GM12878 (cell line): Measurements from ENCODE around the gene ZNF891. TPM values are rescaled to one million over a fixed set of nuclear protein-coding genes. Genes with fewer than 3 reads are reported as not detected.

ENCODE experiments used
- BACH1 ChIP-seq: fragments of 450-650 bp; IDR thresholded peaks from 2 replicates; pipeline ENCODE4 v1.6.1; 2017; ENCODE audit warnings: mild to moderate bottlenecking, borderline replicate concordance
- FOXK2 ChIP-seq: fragments of 450-650 bp; IDR thresholded peaks from 2 replicates; pipeline ENCODE4 v1.6.1; 2017; ENCODE audit warnings: mild to moderate bottlenecking, moderate library complexity
- HDGF ChIP-seq: fragments of 450-650 bp; IDR thresholded peaks from 2 replicates; pipeline ENCODE4 v1.6.1; 2016; ENCODE audit warnings: antibody characterized with exemption
- LARP7 ChIP-seq: fragments of 450-650 bp; IDR thresholded peaks from 2 replicates; pipeline ENCODE4 v1.6.1; 2017; ENCODE audit warnings: mild to moderate bottlenecking
- MYB ChIP-seq: fragments of 150-350 bp; IDR thresholded peaks from 2 replicates; pipeline ENCODE4 v1.6.1; 2014; ENCODE audit warnings: mild to moderate bottlenecking, low read depth, low read length, borderline replicate concordance
- MYC ChIP-seq: IDR thresholded peaks from 2 replicates; pipeline ENCODE4 v1.6.1; 2011; ENCODE audit warnings: mild to moderate bottlenecking, low read length, moderate library complexity, inconsistent platforms; ENCODE audit not compliant: insufficient read depth, insufficient replicate concordance, insufficient read length, severe bottlenecking
- PML ChIP-seq: IDR thresholded peaks from 2 replicates; pipeline ENCODE4 v1.6.1; 2012; ENCODE audit warnings: low read length, inconsistent platforms
- SIX5 ChIP-seq: IDR thresholded peaks from 2 replicates; pipeline ENCODE4 v1.6.1; 2011; ENCODE audit warnings: mild to moderate bottlenecking, low read depth, low read length, moderate library complexity; ENCODE audit not compliant: severe bottlenecking
- SMARCA5 ChIP-seq: fragments of 450-650 bp; IDR thresholded peaks from 2 replicates; pipeline ENCODE4 v1.6.1; 2017; ENCODE audit warnings: mild to moderate bottlenecking
- SP1 ChIP-seq: IDR thresholded peaks from one replicate; pipeline ENCODE4 v1.6.1; 2011; ENCODE audit warnings: low read depth, low read length
- ZNF687 ChIP-seq: fragments of 450-650 bp; IDR thresholded peaks from 2 replicates; pipeline ENCODE4 v1.6.1; 2017; ENCODE audit warnings: mild to moderate bottlenecking, moderate library complexity
- ZSCAN29 ChIP-seq: fragments of 450-650 bp; IDR thresholded peaks from 2 replicates; pipeline ENCODE4 v1.6.1; 2017; ENCODE audit warnings: mild to moderate bottlenecking, moderate library complexity
- polyA plus RNA-seq, 11 experiments: library from polyadenylated mRNA; depleted of rRNA in 4 of 11; unstranded in 6 of 11; stranded (reverse) in 5 of 11; fragments of >200 nt; fragmentation: Nextera tagmentation in 4 of 11; fragmentation: Illumina TruSeq in 1 of 11; extraction: Ambion mirVana in 4 of 11; extraction: Trizol in 1 of 11; gene quantifications; 1 replicate in 1 of 11; 2 replicates in 10 of 11; pipeline versions ENCODE4 v1.2.1 to v1.2.3, GENCODE V29; 2011 to 2016; ENCODE audit warnings: inconsistent platforms in 2 of 11, missing spikeins in 2 of 11, low read depth in 1 of 11
- total RNA-seq, 4 experiments: library from RNA; depleted of rRNA in 3 of 4; stranded (reverse); fragments of >200 nt in 3 of 4; fragmentation: Illumina TruSeq in 1 of 4; extraction: Trizol in 1 of 4; gene quantifications; 2 replicates each; pipeline versions ENCODE4 v1.2.1 to v1.2.3, GENCODE V29; 2013 to 2021
- TF ChIP-seq, protein P1 (sequence below): IDR thresholded peaks from 2 replicates; pipeline ENCODE4 v1.6.1; 2012; ENCODE audit warnings: low read depth, low read length, improper control_type of control experiment
- TF ChIP-seq, protein P2 (sequence below): fragments of 450-650 bp; IDR thresholded peaks from 2 replicates; pipeline ENCODE4 v1.6.1; 2017; ENCODE audit warnings: mild to moderate bottlenecking, moderate library complexity
- TF ChIP-seq, protein P3 (sequence below): fragments of 450-650 bp; IDR thresholded peaks from 2 replicates; pipeline ENCODE4 v1.6.1; 2018; ENCODE audit warnings: mild to moderate bottlenecking, low read depth, moderate library complexity; ENCODE audit not compliant: partially characterized antibody
- TF ChIP-seq, protein P4 (sequence below): IDR thresholded peaks from 2 replicates; pipeline ENCODE4 v1.6.1; 2011; ENCODE audit warnings: mild to moderate bottlenecking, low read depth, low read length, moderate library complexity; ENCODE audit not compliant: insufficient replicate concordance

Gene ZNF891
- total and polyA plus RNA-seq, 10 of the 15 experiments (the other 5 are each of a cell fraction or from before 2014, with no cell fraction given): 0.20 to 1.1 (median 0.69) TPM

DNA sequence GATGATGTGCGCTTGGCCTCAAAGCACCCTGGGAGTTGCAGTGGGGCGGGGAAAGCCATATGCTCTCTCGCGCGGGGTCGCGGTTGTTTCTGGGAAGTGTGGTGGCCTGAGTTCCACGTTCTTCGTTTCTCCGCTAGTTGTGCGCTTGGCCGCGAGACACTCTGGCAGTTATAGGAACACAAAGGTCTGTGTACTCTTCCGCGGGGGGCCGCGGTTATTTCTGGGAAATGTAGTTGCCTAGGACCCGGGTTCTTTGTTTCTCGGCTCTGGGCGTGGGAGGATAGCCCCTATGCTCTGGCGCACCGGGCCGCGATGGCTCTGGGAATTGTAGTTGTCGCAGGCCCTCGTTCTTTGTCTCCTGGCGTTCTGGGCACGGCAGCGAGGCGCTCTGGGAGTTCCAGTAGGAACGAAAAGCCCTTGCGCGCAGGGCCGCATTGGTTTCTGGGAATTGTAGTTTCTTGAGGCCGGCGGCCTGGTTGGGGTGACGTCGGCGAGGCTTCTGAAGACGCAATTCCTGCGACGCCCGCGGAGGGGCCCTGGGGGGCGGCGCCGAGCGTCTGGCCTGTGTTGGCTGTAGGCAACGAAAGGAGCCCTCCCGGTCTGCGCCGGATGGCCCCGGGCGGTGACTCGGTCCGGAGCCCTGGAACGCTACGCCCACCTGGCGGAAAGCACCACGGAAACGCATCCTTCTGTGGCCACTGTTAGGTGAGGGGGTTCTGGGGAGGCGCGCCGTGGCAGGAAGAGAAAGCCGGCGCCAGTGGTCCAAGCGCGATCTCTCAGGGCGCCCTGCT is 49.5 kb downstream of the ZNF891 start, which contains the start of gene ZNF140 (continued):
- no peak for TF ChIP-seq ZNF687
- TF ChIP-seq LARP7: peak; percentile 71; the same call in 1 of the 2 replicates
- no peak for TF ChIP-seq ZSCAN29
- TF ChIP-seq SIX5: peak; percentile 73
- no peak for TF ChIP-seq SP1
- TF ChIP-seq MYB: no peak
- TF ChIP-seq, protein P1, sequence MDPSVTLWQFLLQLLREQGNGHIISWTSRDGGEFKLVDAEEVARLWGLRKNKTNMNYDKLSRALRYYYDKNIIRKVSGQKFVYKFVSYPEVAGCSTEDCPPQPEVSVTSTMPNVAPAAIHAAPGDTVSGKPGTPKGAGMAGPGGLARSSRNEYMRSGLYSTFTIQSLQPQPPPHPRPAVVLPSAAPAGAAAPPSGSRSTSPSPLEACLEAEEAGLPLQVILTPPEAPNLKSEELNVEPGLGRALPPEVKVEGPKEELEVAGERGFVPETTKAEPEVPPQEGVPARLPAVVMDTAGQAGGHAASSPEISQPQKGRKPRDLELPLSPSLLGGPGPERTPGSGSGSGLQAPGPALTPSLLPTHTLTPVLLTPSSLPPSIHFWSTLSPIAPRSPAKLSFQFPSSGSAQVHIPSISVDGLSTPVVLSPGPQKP: no peak
- TF ChIP-seq FOXK2: peak; percentile 50
- no peak for TF ChIP-seq SMARCA5
- TF ChIP-seq, protein P2, sequence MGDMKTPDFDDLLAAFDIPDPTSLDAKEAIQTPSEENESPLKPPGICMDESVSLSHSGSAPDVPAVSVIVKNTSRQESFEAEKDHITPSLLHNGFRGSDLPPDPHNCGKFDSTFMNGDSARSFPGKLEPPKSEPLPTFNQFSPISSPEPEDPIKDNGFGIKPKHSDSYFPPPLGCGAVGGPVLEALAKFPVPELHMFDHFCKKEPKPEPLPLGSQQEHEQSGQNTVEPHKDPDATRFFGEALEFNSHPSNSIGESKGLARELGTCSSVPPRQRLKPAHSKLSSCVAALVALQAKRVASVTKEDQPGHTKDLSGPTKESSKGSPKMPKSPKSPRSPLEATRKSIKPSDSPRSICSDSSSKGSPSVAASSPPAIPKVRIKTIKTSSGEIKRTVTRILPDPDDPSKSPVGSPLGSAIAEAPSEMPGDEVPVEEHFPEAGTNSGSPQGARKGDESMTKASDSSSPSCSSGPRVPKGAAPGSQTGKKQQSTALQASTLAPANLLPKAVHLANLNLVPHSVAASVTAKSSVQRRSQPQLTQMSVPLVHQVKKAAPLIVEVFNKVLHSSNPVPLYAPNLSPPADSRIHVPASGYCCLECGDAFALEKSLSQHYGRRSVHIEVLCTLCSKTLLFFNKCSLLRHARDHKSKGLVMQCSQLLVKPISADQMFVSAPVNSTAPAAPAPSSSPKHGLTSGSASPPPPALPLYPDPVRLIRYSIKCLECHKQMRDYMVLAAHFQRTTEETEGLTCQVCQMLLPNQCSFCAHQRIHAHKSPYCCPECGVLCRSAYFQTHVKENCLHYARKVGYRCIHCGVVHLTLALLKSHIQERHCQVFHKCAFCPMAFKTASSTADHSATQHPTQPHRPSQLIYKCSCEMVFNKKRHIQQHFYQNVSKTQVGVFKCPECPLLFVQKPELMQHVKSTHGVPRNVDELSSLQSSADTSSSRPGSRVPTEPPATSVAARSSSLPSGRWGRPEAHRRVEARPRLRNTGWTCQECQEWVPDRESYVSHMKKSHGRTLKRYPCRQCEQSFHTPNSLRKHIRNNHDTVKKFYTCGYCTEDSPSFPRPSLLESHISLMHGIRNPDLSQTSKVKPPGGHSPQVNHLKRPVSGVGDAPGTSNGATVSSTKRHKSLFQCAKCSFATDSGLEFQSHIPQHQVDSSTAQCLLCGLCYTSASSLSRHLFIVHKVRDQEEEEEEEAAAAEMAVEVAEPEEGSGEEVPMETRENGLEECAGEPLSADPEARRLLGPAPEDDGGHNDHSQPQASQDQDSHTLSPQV: no peak
- TF ChIP-seq BACH1: peak; percentile 58
- TF ChIP-seq, protein P3, sequence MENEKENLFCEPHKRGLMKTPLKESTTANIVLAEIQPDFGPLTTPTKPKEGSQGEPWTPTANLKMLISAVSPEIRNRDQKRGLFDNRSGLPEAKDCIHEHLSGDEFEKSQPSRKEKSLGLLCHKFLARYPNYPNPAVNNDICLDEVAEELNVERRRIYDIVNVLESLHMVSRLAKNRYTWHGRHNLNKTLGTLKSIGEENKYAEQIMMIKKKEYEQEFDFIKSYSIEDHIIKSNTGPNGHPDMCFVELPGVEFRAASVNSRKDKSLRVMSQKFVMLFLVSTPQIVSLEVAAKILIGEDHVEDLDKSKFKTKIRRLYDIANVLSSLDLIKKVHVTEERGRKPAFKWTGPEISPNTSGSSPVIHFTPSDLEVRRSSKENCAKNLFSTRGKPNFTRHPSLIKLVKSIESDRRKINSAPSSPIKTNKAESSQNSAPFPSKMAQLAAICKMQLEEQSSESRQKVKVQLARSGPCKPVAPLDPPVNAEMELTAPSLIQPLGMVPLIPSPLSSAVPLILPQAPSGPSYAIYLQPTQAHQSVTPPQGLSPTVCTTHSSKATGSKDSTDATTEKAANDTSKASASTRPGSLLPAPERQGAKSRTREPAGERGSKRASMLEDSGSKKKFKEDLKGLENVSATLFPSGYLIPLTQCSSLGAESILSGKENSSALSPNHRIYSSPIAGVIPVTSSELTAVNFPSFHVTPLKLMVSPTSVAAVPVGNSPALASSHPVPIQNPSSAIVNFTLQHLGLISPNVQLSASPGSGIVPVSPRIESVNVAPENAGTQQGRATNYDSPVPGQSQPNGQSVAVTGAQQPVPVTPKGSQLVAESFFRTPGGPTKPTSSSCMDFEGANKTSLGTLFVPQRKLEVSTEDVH: peak; percentile 16
- peak; percentile 52 for TF ChIP-seq PML
- TF ChIP-seq, protein P4, sequence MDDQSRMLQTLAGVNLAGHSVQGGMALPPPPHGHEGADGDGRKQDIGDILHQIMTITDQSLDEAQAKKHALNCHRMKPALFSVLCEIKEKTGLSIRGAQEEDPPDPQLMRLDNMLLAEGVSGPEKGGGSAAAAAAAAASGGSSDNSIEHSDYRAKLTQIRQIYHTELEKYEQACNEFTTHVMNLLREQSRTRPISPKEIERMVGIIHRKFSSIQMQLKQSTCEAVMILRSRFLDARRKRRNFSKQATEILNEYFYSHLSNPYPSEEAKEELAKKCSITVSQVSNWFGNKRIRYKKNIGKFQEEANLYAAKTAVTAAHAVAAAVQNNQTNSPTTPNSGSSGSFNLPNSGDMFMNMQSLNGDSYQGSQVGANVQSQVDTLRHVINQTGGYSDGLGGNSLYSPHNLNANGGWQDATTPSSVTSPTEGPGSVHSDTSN: no peak
- no peak for TF ChIP-seq MYC
- peak; percentile 22; the same call in 1 of the 2 replicates for TF ChIP-seq HDGF
